Measurements from ENCODE around the gene SEC14L6.

DNA sequence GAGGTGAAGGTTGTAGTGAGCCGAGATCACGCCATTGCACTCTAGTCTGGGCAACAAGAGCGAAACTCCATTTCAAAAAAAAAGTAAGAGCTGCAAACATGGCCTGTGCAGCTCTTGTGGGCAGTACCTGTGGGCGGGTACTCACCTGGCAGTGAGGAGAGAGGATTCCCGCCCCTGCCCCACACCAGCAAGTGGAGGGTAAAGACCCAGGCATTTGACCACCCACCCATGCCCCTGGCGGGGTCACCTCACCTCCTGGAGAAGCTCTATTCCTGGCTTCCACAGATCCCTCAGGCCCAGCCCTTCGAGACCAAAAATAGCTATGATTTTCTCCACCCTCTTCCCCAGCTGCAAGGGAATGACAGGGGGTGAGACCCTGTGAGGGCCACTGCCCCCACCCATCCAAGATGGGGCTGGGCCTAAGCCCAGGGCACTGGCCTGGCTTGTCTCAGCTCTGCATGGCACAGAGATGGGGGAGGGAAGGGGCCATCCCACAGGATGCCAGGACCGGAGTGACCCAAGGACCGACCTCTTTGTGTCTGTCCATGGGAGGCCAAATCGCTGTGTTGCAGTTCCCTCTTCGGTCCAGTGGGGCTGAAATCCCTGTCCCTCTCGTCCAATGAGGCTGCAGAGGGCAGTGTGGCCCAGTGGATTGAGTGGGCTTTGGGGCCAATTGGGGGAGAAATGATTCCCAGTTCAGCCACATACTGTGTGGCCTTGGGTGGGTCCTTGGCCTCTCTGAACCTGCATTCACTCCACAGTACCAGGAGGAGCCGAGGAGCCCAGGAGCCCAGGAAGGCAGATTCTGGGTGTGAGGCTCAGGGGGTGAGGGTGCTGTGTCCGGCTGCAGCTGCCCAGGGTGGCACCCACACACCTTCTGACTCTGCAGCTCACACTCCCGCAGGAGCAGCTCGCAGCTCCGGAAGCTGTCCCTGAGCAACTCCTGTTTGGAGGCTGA, 14.6 kb downstream of the SEC14L6 start:
- TF ChIP-seq, protein P1, sequence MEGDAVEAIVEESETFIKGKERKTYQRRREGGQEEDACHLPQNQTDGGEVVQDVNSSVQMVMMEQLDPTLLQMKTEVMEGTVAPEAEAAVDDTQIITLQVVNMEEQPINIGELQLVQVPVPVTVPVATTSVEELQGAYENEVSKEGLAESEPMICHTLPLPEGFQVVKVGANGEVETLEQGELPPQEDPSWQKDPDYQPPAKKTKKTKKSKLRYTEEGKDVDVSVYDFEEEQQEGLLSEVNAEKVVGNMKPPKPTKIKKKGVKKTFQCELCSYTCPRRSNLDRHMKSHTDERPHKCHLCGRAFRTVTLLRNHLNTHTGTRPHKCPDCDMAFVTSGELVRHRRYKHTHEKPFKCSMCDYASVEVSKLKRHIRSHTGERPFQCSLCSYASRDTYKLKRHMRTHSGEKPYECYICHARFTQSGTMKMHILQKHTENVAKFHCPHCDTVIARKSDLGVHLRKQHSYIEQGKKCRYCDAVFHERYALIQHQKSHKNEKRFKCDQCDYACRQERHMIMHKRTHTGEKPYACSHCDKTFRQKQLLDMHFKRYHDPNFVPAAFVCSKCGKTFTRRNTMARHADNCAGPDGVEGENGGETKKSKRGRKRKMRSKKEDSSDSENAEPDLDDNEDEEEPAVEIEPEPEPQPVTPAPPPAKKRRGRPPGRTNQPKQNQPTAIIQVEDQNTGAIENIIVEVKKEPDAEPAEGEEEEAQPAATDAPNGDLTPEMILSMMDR (conservative IDR thresholded peaks at IDR 0.05; ENCODE audit: low read length): no peak
- TF ChIP-seq EZH2phosphoT487 (IDR thresholded peaks at IDR 0.05; ENCODE audit: borderline replicate concordance): no peak
